Left renal pelvis (tissue), 4 donors: ENCODE data around the gene DOCK1. TPM values are rescaled to one million over a fixed set of nuclear protein-coding genes. Genes with fewer than 3 reads are reported as not detected.
"Not testable (repeated sequence)": the region's sequence is repeated elsewhere in the genome, so short reads cannot be mapped to it uniquely, and the experiment has no call there.

Experiments used
- DNase-seq, 4 donors: peaks; one replicate each; pipeline ENCODE4 v3.0.0-alpha.2; 2013; ENCODE audit warnings: low read depth in 4 of 4, low spot score in 3 of 4
- polyA plus RNA-seq, 4 donors: library from polyadenylated mRNA; unstranded; fragments of 120-200 nt; gene quantifications; one replicate each; pipeline ENCODE4 v1.2.1, GENCODE V29; 2013; ENCODE audit not compliant: insufficient read length in 4 of 4

DOCK1 gene
- polyA plus RNA-seq, 4 donors, result 62.7 to 68.3 (median 66.4) TPM

- no peak for DNase-seq
These were observed 391.5 kb downstream of the DOCK1 start for GRCh38 chr10:127296696-127297095.

GRCh38 chr10:127298381-127298780 lies 393.2 kb downstream of the DOCK1 start:
- no peak for DNase-seq

- not testable (repeated sequence) for DNase-seq
These were observed 394.0 kb downstream of the DOCK1 start for GRCh38 chr10:127299192-127299591.

GRCh38 chr10:127299956-127300689 lies 394.9 kb downstream of the DOCK1 start:
- no peak for DNase-seq

GRCh38 chr10:127300868-127301321 lies 395.7 kb downstream of the DOCK1 start:
- DNase-seq, result peak in 3 of 4 donors; percentile 32 to 52 (median 33)

GRCh38 chr10:127302343-127302742 lies 397.1 kb downstream of the DOCK1 start:
- DNase-seq, result no peak

GRCh38 chr10:127303105-127303504 lies 397.9 kb downstream of the DOCK1 start:
- no peak for DNase-seq

- DNase-seq, result no peak
These were observed 398.5 kb downstream of the DOCK1 start for GRCh38 chr10:127303746-127304145.

- DNase-seq, result no peak
These were observed 401.3 kb downstream of the DOCK1 start for GRCh38 chr10:127306479-127306878.

- no peak for DNase-seq
These were observed 402.1 kb downstream of the DOCK1 start for GRCh38 chr10:127307338-127307737.

GRCh38 chr10:127308031-127308430 lies 402.8 kb downstream of the DOCK1 start:
- DNase-seq, result no peak

GRCh38 chr10:127309619-127310018 lies 404.4 kb downstream of the DOCK1 start:
- DNase-seq, result not testable (repeated sequence)

GRCh38 chr10:127310430-127310829 lies 405.2 kb downstream of the DOCK1 start:
- DNase-seq, result no peak

GRCh38 chr10:127310923-127311322 lies 405.7 kb downstream of the DOCK1 start:
- DNase-seq, result no peak

GRCh38 chr10:127313996-127314700 lies 408.9 kb downstream of the DOCK1 start:
- DNase-seq, result no peak

GRCh38 chr10:127314797-127315196 lies 409.6 kb downstream of the DOCK1 start:
- DNase-seq, result no peak

GRCh38 chr10:127315888-127316287 lies 410.7 kb downstream of the DOCK1 start:
- DNase-seq, result no peak

GRCh38 chr10:127318396-127318795 lies 413.2 kb downstream of the DOCK1 start:
- no peak for DNase-seq

GRCh38 chr10:127319271-127319670 lies 414.0 kb downstream of the DOCK1 start:
- no peak for DNase-seq

- DNase-seq, result no peak
These were observed 414.5 kb downstream of the DOCK1 start for GRCh38 chr10:127319691-127320090.

GRCh38 chr10:127320176-127320575 lies 414.9 kb downstream of the DOCK1 start:
- no peak for DNase-seq

- no peak for DNase-seq
These were observed 417.1 kb downstream of the DOCK1 start for GRCh38 chr10:127322286-127322685.
